GM18526 (cell line): ENCODE data around the gene FOXP1.

Experiments used
- POLR2A ChIP-seq: IDR thresholded peaks from 3 replicates; pipeline ENCODE4 v1.6.1; 2011; ENCODE audit not compliant: insufficient read length; ENCODE audit errors: extremely low read depth

The FOXP1 gene

GRCh38 chr3:71372241-71372768 lies 211.2 kb downstream of the FOXP1 start:
- TF ChIP-seq POLR2A: no peak

GRCh38 chr3:71371282-71371681 lies 212.2 kb downstream of the FOXP1 start:
- no peak for TF ChIP-seq POLR2A

GRCh38 chr3:71370467-71370866 lies 213.1 kb downstream of the FOXP1 start:
- TF ChIP-seq POLR2A: no peak

- no peak for TF ChIP-seq POLR2A
Observed at GRCh38 chr3:71369701-71370391, 213.7 kb downstream of the FOXP1 start.

GRCh38 chr3:71366988-71367604 lies 216.4 kb downstream of the FOXP1 start:
- no peak for TF ChIP-seq POLR2A

GRCh38 chr3:71361334-71361890 lies 222.1 kb downstream of the FOXP1 start:
- TF ChIP-seq POLR2A: no peak

- TF ChIP-seq POLR2A: no peak
Observed at GRCh38 chr3:71360764-71361163, 222.8 kb downstream of the FOXP1 start.

- TF ChIP-seq POLR2A: no peak
Observed at GRCh38 chr3:71360180-71360579, 223.3 kb downstream of the FOXP1 start.

GRCh38 chr3:71358243-71358642 lies 225.3 kb downstream of the FOXP1 start:
- TF ChIP-seq POLR2A: no peak

- no peak for TF ChIP-seq POLR2A
Observed at GRCh38 chr3:71356265-71356664, 227.3 kb downstream of the FOXP1 start.

GRCh38 chr3:71355862-71356261 lies 227.7 kb downstream of the FOXP1 start:
- TF ChIP-seq POLR2A: no peak

- no peak for TF ChIP-seq POLR2A
Observed at GRCh38 chr3:71355037-71355436, 228.5 kb downstream of the FOXP1 start.

- no peak for TF ChIP-seq POLR2A
Observed at GRCh38 chr3:71351403-71352149, 232.0 kb downstream of the FOXP1 start.

GRCh38 chr3:71350998-71351397 lies 232.5 kb downstream of the FOXP1 start:
- no peak for TF ChIP-seq POLR2A

GRCh38 chr3:71348831-71349230 lies 234.7 kb downstream of the FOXP1 start:
- no peak for TF ChIP-seq POLR2A

GRCh38 chr3:71348001-71348632 lies 235.4 kb downstream of the FOXP1 start:
- TF ChIP-seq POLR2A: no peak

GRCh38 chr3:71346061-71346460 lies 237.5 kb downstream of the FOXP1 start:
- no peak for TF ChIP-seq POLR2A
